SH-SY5Y (cell line): ENCODE data around the gene CENPF.

ENCODE experiments used
- GATA2 ChIP-seq: IDR thresholded peaks from 2 replicates; pipeline ENCODE4 v1.6.1; 2011; ENCODE audit warnings: mild to moderate bottlenecking, low read depth, low read length
- GATA3 ChIP-seq: IDR thresholded peaks from 2 replicates; pipeline ENCODE4 v1.6.1; 2011; ENCODE audit warnings: low read depth, mild to moderate bottlenecking, low read length, moderate library complexity

CENPF gene

GRCh38 chr1:214637125-214637524 lies 34.1 kb downstream of the CENPF start:
- TF ChIP-seq GATA3, result no peak

DNA sequence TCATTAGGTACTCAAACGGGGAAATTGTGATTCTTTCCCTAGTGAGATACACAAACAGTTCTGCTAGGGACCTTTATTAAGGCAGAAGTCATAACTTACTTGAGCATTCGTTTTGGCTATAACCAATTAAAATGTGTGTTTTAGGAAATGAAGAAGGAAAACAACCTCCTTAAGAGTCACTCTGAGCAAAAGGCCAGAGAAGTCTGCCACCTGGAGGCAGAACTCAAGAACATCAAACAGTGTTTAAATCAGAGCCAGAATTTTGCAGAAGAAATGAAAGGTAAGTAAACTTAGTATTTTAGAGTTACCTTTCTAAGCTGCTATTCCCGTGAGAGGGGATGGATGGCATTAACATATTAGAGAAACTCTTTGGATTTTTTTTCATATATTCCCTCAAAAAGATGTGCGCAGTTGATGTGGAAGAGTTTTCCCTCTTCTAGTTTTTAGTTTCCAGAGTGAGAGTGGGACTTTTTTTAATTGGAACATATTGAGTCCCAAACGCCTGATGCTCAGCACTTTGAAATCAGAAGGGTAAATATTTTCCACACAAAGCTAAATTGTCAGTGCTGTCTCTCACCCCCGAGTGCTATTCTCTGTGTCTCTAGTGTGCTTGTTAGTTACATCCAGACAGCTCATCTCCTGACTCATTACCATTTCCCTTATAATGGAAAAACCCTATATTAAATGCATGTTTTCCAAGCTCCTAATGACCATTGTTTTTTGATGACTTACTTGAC lies 34.9 kb downstream of the CENPF start:
- TF ChIP-seq GATA2, result no peak
- no peak for TF ChIP-seq GATA3

GRCh38 chr1:214638459-214638807 lies 35.4 kb downstream of the CENPF start:
- TF ChIP-seq GATA2, result no peak
- no peak for TF ChIP-seq GATA3

GRCh38 chr1:214638997-214639396 lies 36.0 kb downstream of the CENPF start:
- TF ChIP-seq GATA2 (no peak), GATA3 (no peak)

- TF ChIP-seq GATA2 (no peak), GATA3 (no peak)
Observed at GRCh38 chr1:214640431-214641213, 37.6 kb downstream of the CENPF start.

DNA sequence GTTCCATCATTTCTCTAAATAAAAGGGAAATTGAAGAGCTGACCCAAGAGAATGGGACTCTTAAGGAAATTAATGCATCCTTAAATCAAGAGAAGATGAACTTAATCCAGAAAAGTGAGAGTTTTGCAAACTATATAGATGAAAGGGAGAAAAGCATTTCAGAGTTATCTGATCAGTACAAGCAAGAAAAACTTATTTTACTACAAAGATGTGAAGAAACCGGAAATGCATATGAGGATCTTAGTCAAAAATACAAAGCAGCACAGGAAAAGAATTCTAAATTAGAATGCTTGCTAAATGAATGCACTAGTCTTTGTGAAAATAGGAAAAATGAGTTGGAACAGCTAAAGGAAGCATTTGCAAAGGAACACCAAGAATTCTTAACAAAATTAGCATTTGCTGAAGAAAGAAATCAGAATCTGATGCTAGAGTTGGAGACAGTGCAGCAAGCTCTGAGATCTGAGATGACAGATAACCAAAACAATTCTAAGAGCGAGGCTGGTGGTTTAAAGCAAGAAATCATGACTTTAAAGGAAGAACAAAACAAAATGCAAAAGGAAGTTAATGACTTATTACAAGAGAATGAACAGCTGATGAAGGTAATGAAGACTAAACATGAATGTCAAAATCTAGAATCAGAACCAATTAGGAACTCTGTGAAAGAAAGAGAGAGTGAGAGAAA lies 38.4 kb downstream of the CENPF start:
- TF ChIP-seq GATA3 (no peak), GATA2 (no peak)

DNA sequence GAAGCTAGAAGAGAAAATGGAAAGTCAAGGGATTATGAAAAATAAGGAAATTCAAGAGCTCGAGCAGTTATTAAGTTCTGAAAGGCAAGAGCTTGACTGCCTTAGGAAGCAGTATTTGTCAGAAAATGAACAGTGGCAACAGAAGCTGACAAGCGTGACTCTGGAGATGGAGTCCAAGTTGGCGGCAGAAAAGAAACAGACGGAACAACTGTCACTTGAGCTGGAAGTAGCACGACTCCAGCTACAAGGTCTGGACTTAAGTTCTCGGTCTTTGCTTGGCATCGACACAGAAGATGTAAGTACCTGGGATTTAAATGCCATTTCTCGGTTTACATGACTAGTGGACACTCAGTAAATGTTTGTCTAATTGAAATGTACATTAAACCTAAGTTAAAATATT lies 40.0 kb downstream of the CENPF start:
- no peak for TF ChIP-seq GATA3
- no peak for TF ChIP-seq GATA2

DNA sequence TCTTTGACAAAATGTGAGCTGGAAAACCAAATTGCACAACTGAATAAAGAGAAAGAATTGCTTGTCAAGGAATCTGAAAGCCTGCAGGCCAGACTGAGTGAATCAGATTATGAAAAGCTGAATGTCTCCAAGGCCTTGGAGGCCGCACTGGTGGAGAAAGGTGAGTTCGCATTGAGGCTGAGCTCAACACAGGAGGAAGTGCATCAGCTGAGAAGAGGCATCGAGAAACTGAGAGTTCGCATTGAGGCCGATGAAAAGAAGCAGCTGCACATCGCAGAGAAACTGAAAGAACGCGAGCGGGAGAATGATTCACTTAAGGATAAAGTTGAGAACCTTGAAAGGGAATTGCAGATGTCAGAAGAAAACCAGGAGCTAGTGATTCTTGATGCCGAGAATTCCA lies 42.7 kb downstream of the CENPF start:
- no peak for TF ChIP-seq GATA2
- no peak for TF ChIP-seq GATA3

DNA sequence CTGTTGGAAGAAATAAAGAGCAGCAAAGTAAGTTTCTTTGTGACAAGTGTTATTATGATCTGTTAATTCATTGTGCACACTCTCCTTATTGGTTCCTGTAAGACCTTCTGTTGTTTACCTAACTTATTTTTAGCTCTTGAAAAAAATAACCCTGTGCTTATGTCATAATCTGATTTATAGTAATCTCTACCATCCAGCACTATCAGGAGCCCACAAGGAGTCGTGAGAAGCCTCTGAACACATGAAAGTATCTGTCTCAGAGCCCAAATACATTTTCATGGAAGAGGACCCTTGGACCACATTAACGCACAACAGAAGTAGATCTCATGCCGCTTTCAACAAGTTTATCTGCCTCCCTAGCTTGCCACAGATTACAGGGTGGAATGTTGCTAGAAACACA lies 45.8 kb downstream of the CENPF start:
- TF ChIP-seq GATA2 (no peak), GATA3 (no peak)

GRCh38 chr1:214649607-214650006 lies 46.6 kb downstream of the CENPF start:
- no peak for TF ChIP-seq GATA2
- TF ChIP-seq GATA3, result no peak

DNA sequence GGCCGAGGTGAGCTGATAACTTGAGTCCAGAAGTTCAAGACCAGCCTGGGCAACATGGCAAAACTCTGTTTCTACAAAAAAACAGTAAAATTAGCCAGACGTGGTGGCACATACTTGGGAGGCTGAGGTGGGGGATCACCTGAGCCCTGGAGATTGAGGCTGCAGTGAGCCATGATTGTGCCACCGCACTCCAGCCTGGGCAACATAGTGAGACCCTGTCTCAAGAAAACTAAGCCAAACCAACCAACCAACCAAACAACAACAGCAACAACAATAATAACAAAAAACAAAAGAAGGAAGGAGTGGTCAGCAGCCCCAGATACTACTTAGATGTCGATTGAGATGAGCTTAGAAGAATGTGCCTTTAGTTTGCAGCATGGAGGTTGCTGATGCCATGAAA lies 47.7 kb downstream of the CENPF start:
- TF ChIP-seq GATA3, result no peak
- TF ChIP-seq GATA2, result no peak

DNA sequence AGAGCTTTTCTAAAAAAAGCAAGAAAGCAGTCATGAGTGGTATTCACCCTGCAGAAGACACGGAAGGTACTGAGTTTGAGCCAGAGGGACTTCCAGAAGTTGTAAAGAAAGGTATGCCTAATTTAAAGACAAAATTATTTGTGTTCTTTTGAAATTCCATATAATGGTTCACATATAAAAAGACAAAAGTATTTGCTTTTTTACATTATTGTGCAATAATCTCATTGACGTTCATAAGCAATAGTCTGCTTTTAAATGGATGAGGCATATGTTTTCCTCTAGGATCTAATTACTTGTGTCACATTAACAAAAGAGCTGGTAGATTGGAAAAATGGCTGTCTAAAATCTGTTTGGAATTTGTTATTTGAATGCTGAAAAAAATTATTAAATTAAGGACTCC lies 54.3 kb downstream of the CENPF start:
- TF ChIP-seq GATA3 (no peak), GATA2 (no peak)

GRCh38 chr1:214658175-214658574 lies 55.2 kb downstream of the CENPF start:
- TF ChIP-seq GATA2, result no peak
- TF ChIP-seq GATA3, result no peak

GRCh38 chr1:214658785-214659184 lies 55.8 kb downstream of the CENPF start:
- no peak for TF ChIP-seq GATA2
- TF ChIP-seq GATA3, result no peak

DNA sequence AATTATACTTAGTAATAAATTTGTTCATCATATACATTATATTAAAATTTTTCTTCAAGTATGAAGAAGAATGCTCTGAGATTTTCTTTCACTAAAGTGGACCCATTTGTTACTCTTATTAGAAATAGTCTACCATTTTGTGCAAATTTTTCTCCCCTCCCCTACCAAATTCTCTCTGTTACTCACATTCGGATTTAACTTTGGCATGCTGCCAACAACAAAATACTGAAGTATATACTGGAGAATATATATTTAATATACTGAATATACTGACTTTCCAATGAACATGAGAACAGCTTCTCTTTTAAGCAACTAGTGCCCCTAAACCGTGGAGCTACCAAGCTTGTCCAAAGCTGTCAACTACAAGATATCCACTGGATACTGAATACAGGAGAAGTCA lies 57.2 kb downstream of the CENPF start:
- TF ChIP-seq GATA3 (no peak), GATA2 (no peak)
